ENCODE measurements around the gene E2F3. TPM values are rescaled to one million over a fixed set of nuclear protein-coding genes. Genes with fewer than 3 reads are reported as not detected.

Gene E2F3
- total RNA-seq, 4 donors from 2014 or later: 9.4 to 15.8 (median 11.9) TPM

DNA sequence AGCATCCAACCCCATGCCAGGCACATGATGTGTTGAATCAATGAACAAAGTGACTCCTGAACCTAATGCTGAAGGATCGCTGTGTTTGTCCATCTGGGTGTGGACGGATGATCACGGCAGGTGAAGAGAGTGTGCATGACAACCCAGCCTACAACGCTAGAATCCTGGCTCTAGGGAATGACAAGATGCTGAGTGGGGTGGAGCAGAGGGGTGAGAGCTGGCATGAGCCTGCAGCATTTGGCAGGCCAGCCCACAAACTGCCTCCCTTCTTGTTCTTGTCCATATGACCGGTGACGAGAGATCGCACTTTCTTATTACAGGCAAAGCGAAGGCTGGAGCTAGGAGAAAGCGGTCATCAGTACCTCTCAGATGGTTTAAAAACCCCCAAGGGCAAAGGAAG, 77.8 kb downstream of the E2F3 start:
- TF ChIP-seq, protein P1, sequence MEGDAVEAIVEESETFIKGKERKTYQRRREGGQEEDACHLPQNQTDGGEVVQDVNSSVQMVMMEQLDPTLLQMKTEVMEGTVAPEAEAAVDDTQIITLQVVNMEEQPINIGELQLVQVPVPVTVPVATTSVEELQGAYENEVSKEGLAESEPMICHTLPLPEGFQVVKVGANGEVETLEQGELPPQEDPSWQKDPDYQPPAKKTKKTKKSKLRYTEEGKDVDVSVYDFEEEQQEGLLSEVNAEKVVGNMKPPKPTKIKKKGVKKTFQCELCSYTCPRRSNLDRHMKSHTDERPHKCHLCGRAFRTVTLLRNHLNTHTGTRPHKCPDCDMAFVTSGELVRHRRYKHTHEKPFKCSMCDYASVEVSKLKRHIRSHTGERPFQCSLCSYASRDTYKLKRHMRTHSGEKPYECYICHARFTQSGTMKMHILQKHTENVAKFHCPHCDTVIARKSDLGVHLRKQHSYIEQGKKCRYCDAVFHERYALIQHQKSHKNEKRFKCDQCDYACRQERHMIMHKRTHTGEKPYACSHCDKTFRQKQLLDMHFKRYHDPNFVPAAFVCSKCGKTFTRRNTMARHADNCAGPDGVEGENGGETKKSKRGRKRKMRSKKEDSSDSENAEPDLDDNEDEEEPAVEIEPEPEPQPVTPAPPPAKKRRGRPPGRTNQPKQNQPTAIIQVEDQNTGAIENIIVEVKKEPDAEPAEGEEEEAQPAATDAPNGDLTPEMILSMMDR (IDR thresholded peaks at IDR 0.05; ENCODE audit: low read depth): no peak

DNA sequence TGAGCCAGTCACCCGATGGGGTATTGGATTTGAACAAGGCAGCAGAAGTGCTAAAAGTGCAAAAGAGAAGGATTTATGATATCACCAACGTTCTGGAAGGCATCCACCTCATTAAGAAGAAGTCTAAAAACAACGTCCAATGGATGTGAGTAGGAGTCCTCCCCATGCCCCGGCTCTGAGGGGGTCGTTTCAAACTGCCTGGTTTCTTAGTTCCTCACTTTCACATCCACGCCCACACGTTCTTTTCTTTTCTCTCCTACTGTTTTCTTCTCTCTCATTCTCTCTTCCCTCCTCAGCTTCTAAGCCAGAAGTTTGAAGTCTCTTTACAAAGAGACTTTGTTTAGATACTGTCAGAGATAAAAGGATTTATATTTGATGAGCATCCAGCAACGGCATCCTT, 79.6 kb downstream of the E2F3 start:
- TF ChIP-seq, protein P1 (IDR thresholded peaks at IDR 0.05; ENCODE audit: low read depth): no peak

DNA sequence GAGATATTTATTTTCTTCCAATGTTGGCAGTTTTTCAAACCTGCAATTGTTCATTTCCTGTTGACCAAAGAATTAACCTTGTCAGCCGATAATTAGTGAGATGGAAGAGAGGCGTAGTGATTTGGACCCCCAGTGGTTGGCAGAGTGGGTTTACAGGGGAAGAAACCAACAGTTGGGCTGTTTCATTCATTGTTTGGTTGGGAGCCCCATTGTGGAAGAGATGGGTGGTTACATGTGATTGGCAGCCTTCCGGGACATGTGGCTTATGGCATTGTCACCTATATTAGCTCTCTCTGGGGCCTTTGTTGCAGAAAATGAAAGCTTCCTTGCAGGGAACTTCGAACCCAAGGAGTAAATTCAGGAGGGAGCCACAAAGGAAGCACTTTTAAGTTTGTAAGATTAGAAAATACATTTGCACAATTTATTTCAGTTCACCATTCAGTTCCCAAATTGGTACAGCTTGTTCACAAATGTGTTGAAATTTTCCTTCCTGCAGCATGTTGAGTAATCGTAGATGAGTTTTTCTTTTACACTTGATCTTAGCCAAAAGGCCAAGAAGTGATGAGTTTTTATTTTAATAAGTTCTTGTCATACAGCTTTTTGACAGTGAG, 82.3 kb downstream of the E2F3 start:
- TF ChIP-seq, protein P1 (IDR thresholded peaks at IDR 0.05; ENCODE audit: low read depth): no peak

DNA sequence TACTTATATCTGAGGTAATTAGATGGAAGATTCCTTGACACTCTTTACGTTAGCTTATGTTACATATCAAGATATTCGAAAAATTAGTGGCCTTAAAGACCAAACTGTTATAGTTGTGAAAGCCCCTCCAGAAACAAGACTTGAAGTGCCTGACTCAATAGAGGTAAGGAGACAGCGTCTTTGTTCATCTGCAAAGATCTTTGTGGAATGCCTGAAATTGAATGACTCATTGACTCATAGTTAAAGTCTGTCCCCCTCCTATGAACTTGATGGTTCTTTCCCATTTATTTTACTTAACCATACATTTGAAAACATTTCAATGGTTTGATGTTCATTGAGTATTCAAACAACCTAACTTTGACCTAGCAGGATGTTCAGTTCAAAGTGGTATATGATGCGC, 85.0 kb downstream of the E2F3 start:
- TF ChIP-seq, protein P1 (IDR thresholded peaks at IDR 0.05; ENCODE audit: low read depth): no peak

DNA sequence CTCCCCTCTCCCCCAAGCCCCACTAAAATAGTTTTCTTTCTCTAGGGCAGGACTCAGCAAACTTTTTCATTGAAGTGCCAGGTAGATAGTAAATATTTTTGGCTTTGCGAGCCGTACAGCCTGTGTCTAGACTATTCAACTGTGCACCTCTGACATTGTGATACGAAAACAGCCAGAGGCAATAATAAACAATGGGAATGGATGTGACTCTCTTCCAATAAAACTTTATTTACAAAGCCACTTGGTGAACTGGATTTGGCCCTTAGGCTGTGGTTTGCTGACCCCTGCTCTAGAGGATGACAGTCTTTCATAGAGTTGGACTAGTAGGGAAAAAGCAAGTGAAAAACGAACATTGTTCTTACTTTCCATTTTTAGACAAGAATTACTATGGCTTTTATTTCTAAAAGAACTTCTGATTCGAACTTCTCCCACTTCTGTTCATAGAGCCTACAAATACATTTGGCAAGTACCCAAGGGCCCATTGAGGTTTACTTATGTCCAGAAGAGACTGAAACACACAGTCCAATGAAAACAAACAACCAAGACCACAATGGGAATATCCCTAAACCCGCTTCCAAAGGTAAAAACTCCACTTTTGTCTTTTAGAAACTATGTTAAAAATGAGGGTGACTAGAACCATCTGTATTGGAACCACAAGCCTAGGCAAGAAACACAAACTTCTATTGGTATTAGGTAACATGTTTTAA, 86.1 kb downstream of the E2F3 start:
- TF ChIP-seq, protein P1 (IDR thresholded peaks at IDR 0.05; ENCODE audit: low read depth): no peak

DNA sequence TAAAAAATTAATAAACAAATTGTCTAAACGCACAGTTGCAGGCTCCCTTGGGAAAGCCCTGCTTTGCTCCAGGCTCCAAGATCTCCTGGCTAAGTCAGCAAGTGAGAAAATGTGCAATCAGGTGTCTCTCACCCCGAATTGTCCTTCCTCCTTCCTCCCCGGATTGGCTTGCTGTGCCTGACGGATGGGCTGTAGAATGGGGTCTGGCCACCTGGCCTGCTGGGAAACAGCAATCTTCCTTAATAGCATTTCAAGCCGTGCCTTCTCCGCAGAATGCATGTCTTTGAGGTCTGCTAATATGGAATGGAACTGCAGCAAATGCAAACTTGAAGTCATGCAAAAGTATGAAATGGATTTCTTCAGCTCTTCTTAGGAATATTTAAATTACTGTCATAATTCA, 88.9 kb downstream of the E2F3 start:
- TF ChIP-seq, protein P1 (IDR thresholded peaks at IDR 0.05; ENCODE audit: low read depth): no peak

DNA sequence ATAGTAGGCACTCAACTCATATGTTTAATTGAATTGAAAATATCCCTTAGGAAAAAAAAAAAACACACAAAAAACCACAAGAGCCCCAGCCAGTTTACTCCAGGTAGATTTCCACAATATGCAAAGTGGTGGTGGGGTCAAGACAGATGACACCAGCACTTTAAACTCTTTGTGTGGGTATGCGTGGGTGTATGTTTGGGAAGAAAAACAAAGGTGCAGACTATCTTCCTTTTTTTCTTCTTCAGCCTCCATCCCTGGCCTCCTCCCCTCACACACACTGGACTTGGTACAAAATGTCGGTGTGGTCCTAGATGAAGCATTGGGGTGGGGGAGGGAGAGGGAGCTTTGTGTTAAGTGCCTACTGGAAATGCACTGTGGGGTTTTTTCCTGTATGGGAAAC, 90.4 kb downstream of the E2F3 start:
- TF ChIP-seq, protein P1 (IDR thresholded peaks at IDR 0.05; ENCODE audit: low read depth): no peak

Measured in subcutaneous adipose tissue (tissue), 4 donors.